Measurements from ENCODE around the gene SPC24. TPM values are rescaled to one million over a fixed set of nuclear protein-coding genes. Genes with fewer than 3 reads are reported as not detected.
"Not testable (repeated sequence)": the region's sequence is repeated elsewhere in the genome, so short reads cannot be mapped to it uniquely, and the experiment has no call there.

The SPC24 gene
- total and polyA plus RNA-seq, 2 of the 4 experiments (the other 2 are of a cell fraction): 12.2 to 97.5 TPM

DNA sequence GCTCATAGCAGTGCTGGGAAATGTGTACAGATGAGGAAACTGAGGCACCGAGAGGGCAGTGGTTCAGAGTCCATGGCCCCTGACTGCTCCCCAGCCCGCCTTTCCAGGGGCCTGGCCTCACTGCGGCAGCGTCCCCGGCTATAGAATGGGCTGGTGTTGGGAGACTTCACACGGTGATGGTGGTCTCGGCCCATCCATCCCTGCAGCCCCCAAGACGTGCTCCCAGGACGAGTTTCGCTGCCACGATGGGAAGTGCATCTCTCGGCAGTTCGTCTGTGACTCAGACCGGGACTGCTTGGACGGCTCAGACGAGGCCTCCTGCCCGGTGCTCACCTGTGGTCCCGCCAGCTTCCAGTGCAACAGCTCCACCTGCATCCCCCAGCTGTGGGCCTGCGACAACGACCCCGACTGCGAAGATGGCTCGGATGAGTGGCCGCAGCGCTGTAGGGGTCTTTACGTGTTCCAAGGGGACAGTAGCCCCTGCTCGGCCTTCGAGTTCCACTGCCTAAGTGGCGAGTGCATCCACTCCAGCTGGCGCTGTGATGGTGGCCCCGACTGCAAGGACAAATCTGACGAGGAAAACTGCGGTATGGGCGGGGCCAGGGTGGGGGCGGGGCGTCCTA, 50.5 kb downstream of the SPC24 start:
- in situ Hi-C loops (cut with MboI; ENCODE audit: low sequenced_read_pairs): no loop called here
- ATAC-seq (ENCODE audit: low read depth): no peak

DNA sequence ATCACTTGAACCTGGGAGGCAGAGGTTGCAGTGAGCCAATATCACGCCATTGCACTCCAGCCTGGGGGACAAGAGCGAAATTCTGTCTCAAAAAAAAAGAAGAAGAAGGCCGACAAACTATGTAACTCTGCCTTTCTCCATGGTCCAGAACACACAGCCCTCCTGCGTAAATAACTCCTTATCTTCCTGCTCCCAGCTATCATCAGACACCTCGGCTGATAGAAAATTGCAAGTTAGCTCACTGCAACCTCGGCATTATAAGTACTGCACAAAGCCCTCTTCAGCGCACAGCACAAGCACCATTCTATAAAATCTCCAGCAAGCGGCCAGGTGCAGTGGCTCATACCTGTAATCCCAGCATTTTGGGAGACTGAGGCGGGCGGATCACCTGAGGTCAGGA, 51.9 kb downstream of the SPC24 start:
- in situ Hi-C loops (cut with MboI; ENCODE audit: low sequenced_read_pairs); H3K27me3 ChIP-seq (ENCODE audit: control insufficient read depth, insufficient read depth, low read length); H3K9me3 ChIP-seq (ENCODE audit: control insufficient read depth, insufficient read depth, low read length); H3K4ac ChIP-seq (ENCODE audit: low read depth, low read length); dilution Hi-C loops (cut with HindIII; ENCODE audit: low sequenced_read_pairs, unreplicated experiment); H2AK9ac ChIP-seq (replicated peaks; ENCODE audit: low read depth, low read length, poor library complexity); H2AFZ ChIP-seq (replicated peaks; ENCODE audit: low read length, poor library complexity); H3K4me1 ChIP-seq (ENCODE audit: control insufficient read depth, insufficient read depth, low read length); H4K8ac ChIP-seq (ENCODE audit: low read depth in 2 of 2, low read length in 2 of 2); H3K4me3 ChIP-seq (ENCODE audit: insufficient read depth, low read depth, low read length); BruUV-seq (replicated peaks); intact Hi-C loops (cut with micrococcal nuclease); H4K91ac ChIP-seq (ENCODE audit: insufficient read depth, low read depth, low read length); H3K9me1 ChIP-seq (ENCODE audit: insufficient read depth, low read length); H3K23ac ChIP-seq (ENCODE audit: low read depth, low read length); H3K9ac ChIP-seq (ENCODE audit: low read depth, low read length); H4K5ac ChIP-seq (ENCODE audit: low read depth, low read length); H3K18ac ChIP-seq (ENCODE audit: low read depth, low read length); POLR2A ChIA-PET (ENCODE audit: unreplicated experiment); H3K14ac ChIP-seq (replicated peaks; ENCODE audit: low read depth, low read length); H3K4me2 ChIP-seq (ENCODE audit: low read depth, low read length); H2BK15ac ChIP-seq (ENCODE audit: low read depth, low read length); H2AK5ac ChIP-seq (ENCODE audit: low read depth, low read length); H2BK5ac ChIP-seq (ENCODE audit: low read depth, low read length, poor library complexity, severe bottlenecking); DNase-seq; H2BK120ac ChIP-seq (ENCODE audit: low read depth, low read length); H2BK20ac ChIP-seq (ENCODE audit: low read depth, low read length); H3K56ac ChIP-seq (ENCODE audit: extremely low read depth, insufficient read depth, low read length); H3K27ac ChIP-seq (ENCODE audit: insufficient read depth, low read length); CTCF ChIA-PET; ATAC-seq (ENCODE audit: low read depth): not testable (repeated sequence)
- peaks cover 20% of the 10 kb centered on the region; the same call in 1 of the 2 replicates for H4K20me1 ChIP-seq (ENCODE audit: insufficient read depth, low read length)
- peaks cover 6 to 47% of the 10 kb centered on the region in 2 experiments; a peak in 3 of 4 replicates for H3K79me1 ChIP-seq (ENCODE audit: low read depth in 1 of 2, low read length in 2 of 2)
- H3K36me3 ChIP-seq (ENCODE audit: control insufficient read depth, insufficient read depth, low read length): peaks cover 58% of the 10 kb centered on the region
- 92% methylated on average over 5 of the region's 10 CpGs; no CpG with 5 or more reads in 1 of the 2 experiments for WGBS, 2 experiments (ENCODE audit: extremely low coverage in 2 of 2, insufficient read length in 1 of 2)

More for the DNA sequence above, 50.5 kb downstream of the SPC24 start:
- Histone ChIP-seq H2AK5ac (ENCODE audit: low read depth, low read length) (no peak overlapping the region), H3K79me1 (ENCODE audit: low read depth in 1 of 2, low read length in 2 of 2) (peaks cover 5 to 40% of the 10 kb centered on the region in 2 experiments; a peak in 3 of 4 replicates), H3K9me1 (ENCODE audit: insufficient read depth, low read length) (no peaks in the 10 kb centered on the region; the same call in 1 of the 2 replicates), H2BK120ac (ENCODE audit: low read depth, low read length) (no peak overlapping the region), H3K4me3 (ENCODE audit: insufficient read depth, low read depth, low read length) (no peak overlapping the region), H3K36me3 (ENCODE audit: control insufficient read depth, insufficient read depth, low read length) (peaks cover 66% of the 10 kb centered on the region), H4K5ac (ENCODE audit: low read depth, low read length) (no peak overlapping the region), H2BK20ac (ENCODE audit: low read depth, low read length) (no peak overlapping the region), H3K56ac (ENCODE audit: extremely low read depth, insufficient read depth, low read length) (no peak overlapping the region), H2AK9ac (replicated peaks; ENCODE audit: low read depth, low read length, poor library complexity) (no peak overlapping the region), H4K8ac (ENCODE audit: low read depth in 2 of 2, low read length in 2 of 2) (no peak overlapping the region), H2BK5ac (ENCODE audit: low read depth, low read length, poor library complexity, severe bottlenecking) (no peak overlapping the region), H4K20me1 (ENCODE audit: insufficient read depth, low read length) (peaks cover 18% of the 10 kb centered on the region; the same call in 1 of the 2 replicates), H3K9me3 (ENCODE audit: control insufficient read depth, insufficient read depth, low read length) (no peaks in the 10 kb centered on the region), H3K27ac (ENCODE audit: insufficient read depth, low read length) (no peak overlapping the region), H3K4me1 (ENCODE audit: control insufficient read depth, insufficient read depth, low read length) (no peaks in the 10 kb centered on the region), H3K4me2 (ENCODE audit: low read depth, low read length) (no peak overlapping the region), H3K4ac (ENCODE audit: low read depth, low read length) (no peak overlapping the region), H2AFZ (replicated peaks; ENCODE audit: low read length, poor library complexity) (no peak overlapping the region), H3K9ac (ENCODE audit: low read depth, low read length) (no peak overlapping the region), H2BK15ac (ENCODE audit: low read depth, low read length) (no peak overlapping the region), H4K91ac (ENCODE audit: insufficient read depth, low read depth, low read length) (no peak overlapping the region), H3K18ac (ENCODE audit: low read depth, low read length) (no peak overlapping the region), H3K23ac (ENCODE audit: low read depth, low read length) (no peak overlapping the region), H3K27me3 (ENCODE audit: control insufficient read depth, insufficient read depth, low read length) (no peaks in the 10 kb centered on the region), H3K14ac (replicated peaks; ENCODE audit: low read depth, low read length) (no peak overlapping the region)
- ChIA-PET CTCF (no interaction called here), POLR2A (ENCODE audit: unreplicated experiment) (no interaction called here)
- TF ChIP-seq MAZ (IDR thresholded peaks at IDR 0.05; ENCODE audit: borderline replicate concordance, low read depth, low read length): no peak
- TF ChIP-seq CEBPB (IDR thresholded peaks at IDR 0.05; ENCODE audit: low read depth, low read length): no peak
- no peak for TF ChIP-seq MAFK (IDR thresholded peaks at IDR 0.05; ENCODE audit: low read depth, low read length)
- TF ChIP-seq, protein P1, sequence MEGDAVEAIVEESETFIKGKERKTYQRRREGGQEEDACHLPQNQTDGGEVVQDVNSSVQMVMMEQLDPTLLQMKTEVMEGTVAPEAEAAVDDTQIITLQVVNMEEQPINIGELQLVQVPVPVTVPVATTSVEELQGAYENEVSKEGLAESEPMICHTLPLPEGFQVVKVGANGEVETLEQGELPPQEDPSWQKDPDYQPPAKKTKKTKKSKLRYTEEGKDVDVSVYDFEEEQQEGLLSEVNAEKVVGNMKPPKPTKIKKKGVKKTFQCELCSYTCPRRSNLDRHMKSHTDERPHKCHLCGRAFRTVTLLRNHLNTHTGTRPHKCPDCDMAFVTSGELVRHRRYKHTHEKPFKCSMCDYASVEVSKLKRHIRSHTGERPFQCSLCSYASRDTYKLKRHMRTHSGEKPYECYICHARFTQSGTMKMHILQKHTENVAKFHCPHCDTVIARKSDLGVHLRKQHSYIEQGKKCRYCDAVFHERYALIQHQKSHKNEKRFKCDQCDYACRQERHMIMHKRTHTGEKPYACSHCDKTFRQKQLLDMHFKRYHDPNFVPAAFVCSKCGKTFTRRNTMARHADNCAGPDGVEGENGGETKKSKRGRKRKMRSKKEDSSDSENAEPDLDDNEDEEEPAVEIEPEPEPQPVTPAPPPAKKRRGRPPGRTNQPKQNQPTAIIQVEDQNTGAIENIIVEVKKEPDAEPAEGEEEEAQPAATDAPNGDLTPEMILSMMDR (conservative IDR thresholded peaks at IDR 0.05; ENCODE audit: low read depth, low read length): no peak
- TF ChIP-seq FOS (IDR thresholded peaks at IDR 0.05; ENCODE audit: low read depth, low read length): no peak
- no peak for DNase-seq
- intact Hi-C loops (cut with micrococcal nuclease) (no loop called here), dilution Hi-C loops (cut with HindIII; ENCODE audit: low sequenced_read_pairs, unreplicated experiment) (no loop called here)
- BruUV-seq (replicated peaks): no TSS peak
- WGBS, 2 experiments (ENCODE audit: extremely low coverage in 2 of 2, insufficient read length in 1 of 2): 95% methylated on average over 25 of the region's 36 CpGs; no CpG with 5 or more reads in 1 of the 2 experiments
